Left colon (tissue), 2 donors: ENCODE measurements around the gene DFFB. TPM values are rescaled to one million over a fixed set of nuclear protein-coding genes. Genes with fewer than 3 reads are reported as not detected.
"Not testable (repeated sequence)": the region's sequence is repeated elsewhere in the genome, so short reads cannot be mapped to it uniquely, and the experiment has no call there.

ENCODE experiments used
- ATAC-seq: fragments of 200-7000 bp; cut with Tn5 transposase; one replicate; pipeline ENCODE4 v1.9.1; 2020; ENCODE audit warnings: mild to moderate bottlenecking, moderate library complexity
- DNase-seq, 2 donors: peaks; one replicate each; pipeline ENCODE4 v3.0.0-alpha.2; 2020
- intact Hi-C, 2 donors: fragments of 100-400 bp; cut with DNase I in 1 of 2; cut with micrococcal nuclease in 1 of 2; formaldehyde crosslinking; loops; one replicate each; pipeline versions ENCODE4 v1.11.2 to v1.14.0; 2022; cut with DNase I, micrococcal nuclease
- total RNA-seq, 2 donors: library from RNA; stranded (reverse); fragmentation: NEBNext Ultra II Directional; extraction: Animal tissue kit (Norgen Biotek cat#: 25700); gene quantifications; one replicate each; pipeline ENCODE4 v1.2.1, GENCODE V29; 2021
- donor health status: DM: no; HTN: no; CAD: no.
- donor health status: DM: yes; HTN: yes; CAD: no.

The DFFB gene
- total RNA-seq, 2 donors from 2014 or later = 6.2 to 9.6 TPM

DNA sequence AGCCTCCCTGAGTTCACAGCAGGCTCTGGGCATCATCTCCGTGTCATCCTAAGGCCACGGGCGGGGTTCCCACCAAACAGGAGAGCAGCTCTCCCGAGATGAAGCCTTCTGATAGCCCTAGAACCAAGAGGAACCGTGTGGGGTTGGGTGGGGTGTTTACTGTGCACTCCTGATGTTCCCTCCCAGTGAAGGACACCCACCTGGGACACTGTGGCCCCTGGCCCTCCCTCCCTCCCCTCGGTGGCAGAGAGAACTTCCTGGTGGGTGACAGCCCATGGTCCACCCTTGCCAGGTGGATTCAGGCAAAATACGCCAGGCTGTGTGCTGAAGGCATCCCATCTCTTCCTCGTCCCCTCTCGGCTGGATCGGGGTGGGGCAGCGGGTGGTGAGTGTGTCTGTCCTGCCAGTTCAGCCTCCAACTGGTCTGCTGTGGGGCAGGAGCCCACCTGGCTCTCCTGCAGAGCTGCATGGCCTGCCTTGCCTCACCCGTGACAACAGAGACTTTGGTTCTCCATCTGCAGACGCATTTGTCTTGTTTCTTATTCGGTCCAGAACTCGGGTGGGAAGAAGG, 58.4 kb downstream of the DFFB start:
- intact Hi-C loops = no loop called here
- no peak for ATAC-seq
- no peak for DNase-seq

DNA sequence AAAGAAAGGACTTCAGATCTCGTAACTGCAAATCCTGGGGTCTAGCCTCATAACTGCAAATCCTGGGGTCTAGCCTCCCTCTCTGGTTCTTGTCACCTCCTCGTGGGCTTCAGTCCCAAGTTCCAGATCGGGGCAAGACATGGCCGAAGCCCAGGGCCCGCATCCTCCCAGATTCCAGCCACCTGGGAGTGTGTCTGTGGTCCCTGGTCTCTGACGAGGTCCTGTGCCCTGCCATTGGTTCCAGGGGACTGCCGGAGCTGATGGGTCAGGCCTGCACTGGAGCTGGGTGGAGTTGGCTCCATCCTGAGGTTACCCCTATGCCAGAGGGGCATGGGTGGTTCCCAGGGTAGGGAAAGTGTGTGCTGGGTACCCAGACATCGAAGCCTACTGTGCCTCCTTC, 60.5 kb downstream of the DFFB start:
- intact Hi-C loops = no loop called here
- DNase-seq = no peak
- no peak for ATAC-seq

DNA sequence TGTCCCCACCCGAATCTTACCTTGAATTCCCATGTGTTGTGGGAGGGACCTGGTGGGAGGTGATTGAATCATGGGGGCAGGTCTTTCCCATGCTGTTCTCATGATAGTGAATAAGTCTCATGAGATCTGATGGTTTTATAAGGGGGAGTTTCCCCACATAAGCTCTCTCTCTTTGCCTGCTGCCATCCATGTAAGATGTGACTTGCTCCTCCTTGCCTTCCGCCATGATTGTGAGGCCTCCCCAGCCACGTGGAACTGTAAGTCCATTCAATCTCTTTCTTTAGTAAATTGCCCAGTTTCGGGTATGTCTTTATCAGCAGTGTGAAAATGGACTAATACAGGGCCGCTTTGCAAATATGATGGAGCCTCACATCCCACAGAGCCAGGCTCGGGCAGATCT, 61.1 kb downstream of the DFFB start:
- DNase-seq, intact Hi-C loops, ATAC-seq: not testable (repeated sequence)

DNA sequence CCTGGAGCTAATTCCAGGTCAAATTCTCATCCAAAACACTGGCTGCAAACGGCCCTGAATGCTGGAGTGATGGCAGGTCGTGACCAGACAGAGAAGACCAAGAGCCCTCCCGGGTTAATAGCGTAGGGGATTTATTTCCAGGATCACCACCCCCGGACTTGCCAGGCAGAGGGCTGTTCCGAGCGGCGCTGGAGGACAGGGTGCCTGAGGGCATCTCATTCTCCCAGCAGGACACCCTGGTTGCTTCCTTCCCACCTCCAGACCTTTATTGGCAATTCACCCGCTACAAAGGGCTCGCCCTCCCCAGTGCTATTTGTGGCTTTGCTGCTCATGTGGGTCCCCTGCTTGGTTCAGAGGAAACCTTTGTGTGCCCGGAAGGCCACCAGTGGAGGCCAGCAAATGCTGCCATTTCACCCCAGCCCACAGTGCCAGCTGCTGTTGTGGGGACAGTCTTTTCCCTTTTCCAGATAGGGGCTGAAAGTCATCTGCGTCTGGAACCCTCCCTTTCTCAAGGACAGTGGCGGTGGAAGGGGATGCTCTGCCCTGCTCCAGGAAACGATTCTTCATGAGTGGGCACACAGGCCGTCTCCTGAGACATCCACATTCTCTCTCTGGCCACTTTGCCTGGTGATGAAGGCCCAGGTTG, 61.8 kb downstream of the DFFB start:
- intact Hi-C loops = no loop called here
- ATAC-seq = no peak

DNA sequence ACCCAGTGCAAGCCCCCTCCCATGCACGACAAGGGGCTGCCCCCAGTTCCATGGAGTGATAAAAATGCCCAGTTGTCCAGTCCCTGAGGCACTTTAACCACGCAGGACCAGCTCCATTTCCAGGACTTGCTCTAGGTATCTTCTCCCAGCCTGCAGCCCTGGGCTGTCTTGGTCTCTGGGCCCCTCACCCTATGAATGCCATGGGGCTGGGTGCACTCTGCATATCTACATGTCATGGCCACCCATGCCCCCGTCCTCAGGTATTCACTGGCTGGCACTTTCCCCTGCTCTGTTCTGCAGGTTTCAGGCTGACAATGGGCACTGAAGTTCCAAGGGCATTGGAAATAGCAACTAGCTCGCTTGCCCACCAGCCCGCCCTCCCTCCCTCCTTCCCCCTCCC, 62.4 kb downstream of the DFFB start:
- intact Hi-C loops = no loop called here
- ATAC-seq = no peak

More for the DNA sequence above, 61.8 kb downstream of the DFFB start:
- DNase-seq = no peak

DNA sequence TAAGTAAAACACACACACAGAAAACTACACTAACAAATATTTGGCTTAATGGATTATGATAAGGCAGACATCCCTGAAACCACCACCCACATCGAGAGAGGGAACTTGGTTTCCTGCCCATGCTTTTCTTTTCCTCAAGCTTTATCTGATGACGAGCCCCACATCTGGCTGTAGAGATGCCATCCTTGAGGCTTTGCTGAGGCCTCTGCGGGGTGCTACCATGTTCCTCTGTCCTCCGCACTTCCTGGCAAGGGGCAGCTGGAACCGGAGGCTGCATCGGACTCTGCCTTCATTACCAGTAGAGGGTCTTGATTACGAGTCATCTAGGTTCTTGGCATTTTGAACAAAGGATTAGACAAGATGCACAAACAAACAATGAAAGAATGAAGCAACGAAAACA, 64.5 kb downstream of the DFFB start:
- ATAC-seq (no peak), DNase-seq (no peak)
- intact Hi-C loops = no loop called here

More for the DNA sequence above, 62.4 kb downstream of the DFFB start:
- DNase-seq = no peak

DNA sequence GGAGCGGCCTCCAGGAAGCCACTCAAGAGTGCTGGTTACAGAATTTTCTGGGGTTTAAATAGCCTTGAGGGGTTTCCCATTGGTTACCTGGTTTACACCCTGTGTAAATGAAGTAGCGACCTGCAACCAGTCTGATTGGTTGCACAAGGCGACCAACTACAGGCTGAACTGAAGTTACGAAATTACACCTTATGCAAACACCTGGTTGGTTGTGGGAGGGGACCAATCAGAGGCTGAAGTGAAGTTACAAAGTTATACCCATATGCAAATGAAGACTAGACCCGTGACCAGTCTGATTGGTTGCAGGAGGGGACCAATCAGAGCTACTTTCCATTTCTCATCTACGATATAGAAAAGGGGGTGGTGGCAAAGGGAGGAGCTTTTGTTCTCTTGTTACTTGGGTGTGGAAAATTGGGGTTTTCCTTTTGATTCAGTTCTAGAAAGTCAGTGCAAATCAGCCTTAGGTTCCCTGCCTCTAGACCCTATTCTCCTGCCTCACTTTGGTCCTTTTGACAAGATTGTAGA, 65.0 kb downstream of the DFFB start:
- no peak for DNase-seq
- ATAC-seq = peak; percentile 56
- intact Hi-C loops = no loop called here

DNA sequence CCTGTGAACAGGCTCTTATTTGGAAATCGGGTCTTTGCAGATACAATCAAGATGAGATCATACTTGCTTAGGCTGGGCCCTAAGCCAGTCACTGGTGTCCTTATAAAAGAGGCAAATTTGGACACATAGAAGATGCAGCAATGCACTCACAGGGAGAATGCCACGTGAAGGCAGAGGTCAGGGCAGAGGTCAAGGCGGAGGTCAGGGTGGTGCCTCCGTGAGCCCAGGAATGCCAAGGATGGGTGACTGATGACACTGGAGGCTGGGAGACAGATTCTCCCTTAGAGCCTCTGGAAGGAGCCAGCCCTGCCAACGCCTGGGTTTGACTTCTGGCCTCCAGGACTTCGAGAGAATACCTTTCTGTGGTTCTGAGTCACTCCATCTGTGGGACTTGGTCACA, 65.6 kb downstream of the DFFB start:
- DNase-seq (no peak), ATAC-seq (no peak)
- intact Hi-C loops = no loop called here

DNA sequence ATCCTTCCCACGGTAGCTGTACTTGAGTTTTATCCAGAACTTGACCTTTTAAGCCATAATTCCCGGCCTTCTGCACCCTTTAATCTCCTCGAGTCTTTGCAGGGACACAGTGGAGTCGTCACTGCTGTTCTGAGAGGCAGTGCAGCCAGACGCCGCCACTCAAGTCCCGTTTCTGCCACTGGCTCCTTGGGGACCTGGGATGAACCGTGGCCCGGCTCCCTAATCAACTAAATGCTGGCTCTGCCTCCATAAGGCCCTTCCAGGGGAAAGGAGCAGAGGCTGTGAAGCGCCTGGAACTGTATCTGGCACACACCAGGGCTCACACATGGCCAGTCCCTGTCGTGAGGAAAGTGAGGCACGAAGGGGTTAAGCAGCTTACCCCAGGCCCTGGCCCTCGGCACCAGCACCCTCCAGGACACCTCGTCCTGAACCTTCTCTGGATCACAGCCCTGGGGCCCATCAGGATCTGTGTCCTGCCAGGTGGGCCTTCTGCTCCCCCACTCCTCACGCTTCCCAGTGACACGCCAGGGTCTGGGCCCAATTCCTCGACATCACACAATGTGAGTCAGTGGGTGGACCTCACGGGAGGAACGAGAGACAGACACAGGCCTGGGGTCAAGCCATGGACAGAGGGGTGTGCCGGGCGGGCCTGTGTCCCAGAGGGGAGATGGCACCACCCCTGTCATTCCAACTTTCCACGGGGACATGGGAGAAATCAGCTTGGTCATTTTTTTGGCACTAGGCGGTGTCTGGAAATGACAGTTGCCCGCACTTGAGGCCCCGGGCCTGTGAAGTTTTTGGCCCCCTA, 66.3 kb downstream of the DFFB start:
- intact Hi-C loops = no loop called here
- ATAC-seq (no peak), DNase-seq (no peak)

DNA sequence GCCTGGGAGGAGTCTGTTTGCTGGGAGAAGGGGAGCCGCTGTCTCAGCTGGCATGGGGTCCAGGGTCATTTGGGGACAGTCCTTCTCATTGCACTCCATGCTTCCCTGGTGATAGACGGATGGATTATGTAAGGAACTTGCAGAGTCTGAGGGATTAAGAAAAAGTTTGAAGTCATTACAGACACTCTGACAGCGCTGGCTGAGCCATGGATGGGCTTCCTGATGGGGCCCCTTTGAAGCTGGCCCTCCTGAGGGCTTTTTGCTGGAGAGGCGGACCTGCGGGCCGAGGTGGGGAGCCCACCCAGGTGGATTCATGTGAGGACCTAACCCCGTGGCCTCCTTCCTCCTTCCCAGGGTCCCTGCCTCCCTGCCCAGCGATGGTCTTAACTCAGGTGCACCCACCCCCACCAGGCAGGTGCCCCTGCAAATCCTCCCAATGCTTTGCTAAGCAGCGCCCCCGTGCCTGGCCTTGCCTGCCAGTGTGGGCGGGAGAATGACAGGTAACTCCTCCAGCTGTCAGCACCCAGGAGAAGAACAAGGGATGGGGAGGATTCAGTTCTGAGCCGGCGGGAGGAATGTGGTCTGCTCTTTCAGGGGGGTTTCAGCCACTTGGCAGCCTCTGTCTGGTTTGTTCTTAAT, 67.0 kb downstream of the DFFB start:
- intact Hi-C loops = no loop called here
- DNase-seq (no peak), ATAC-seq (no peak)

DNA sequence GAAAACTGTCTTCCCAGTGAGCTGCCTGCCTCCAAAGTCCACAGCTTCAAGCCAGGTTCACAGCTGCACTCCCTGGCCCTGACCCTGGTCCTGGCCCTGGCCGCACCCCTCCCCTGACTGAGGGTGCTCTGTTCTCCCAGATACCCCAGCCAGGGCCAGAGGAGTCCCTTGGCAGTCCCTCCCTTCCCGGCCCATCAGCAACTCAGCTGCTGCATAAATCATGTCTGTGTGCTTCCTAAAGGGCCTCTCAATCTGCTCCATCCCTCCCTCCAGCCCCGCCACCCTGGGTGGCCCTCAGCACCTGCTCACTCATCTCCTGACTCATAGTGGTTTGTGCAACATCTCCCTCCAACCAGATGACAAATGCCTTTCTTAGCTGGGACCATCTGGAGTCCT, 67.5 kb downstream of the DFFB start:
- intact Hi-C loops = no loop called here
- ATAC-seq (no peak), DNase-seq (no peak)

DNA sequence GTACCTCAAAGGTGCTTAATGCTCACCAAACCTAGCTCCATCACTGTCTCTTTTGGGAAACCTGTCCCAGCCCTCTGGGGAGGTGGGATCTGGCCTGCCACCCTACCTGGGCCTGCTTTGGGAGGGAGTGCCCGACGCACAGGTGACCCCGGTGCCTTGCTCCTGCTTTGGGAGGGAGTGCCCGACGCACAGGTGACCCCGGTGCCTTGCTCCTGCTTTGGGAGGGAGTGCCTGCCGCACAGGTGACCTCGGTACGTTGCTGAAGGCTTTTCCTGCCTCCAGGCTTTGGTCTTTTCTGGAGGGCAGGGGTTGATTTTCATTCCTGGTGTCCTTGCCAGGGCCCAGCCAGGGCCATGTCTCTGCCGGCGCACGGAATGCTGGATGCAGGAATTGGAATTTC, 68.0 kb downstream of the DFFB start:
- intact Hi-C loops = no loop called here
- ATAC-seq (no peak), DNase-seq (no peak)

DNA sequence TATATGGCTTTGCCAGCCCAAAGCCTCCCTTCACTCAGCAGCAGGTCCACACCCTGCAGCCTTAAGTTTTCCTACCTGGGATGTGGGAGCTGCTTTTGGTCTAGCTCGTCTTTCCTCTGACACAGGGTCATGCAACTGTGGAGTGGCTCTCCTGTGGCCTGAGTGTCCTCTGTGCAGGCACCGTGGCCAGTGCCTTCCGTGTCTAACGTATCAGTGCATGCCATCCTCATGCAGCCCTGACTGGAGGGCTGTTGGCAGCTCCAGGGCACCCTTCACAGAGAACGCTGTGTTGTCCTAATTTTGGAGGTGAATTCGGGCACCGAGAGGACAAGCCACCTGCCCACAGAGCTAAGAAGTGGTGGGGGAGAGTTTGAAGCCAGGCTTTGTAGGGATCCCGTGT, 68.5 kb downstream of the DFFB start:
- DNase-seq (no peak), ATAC-seq (no peak)
- intact Hi-C loops = no loop called here

DNA sequence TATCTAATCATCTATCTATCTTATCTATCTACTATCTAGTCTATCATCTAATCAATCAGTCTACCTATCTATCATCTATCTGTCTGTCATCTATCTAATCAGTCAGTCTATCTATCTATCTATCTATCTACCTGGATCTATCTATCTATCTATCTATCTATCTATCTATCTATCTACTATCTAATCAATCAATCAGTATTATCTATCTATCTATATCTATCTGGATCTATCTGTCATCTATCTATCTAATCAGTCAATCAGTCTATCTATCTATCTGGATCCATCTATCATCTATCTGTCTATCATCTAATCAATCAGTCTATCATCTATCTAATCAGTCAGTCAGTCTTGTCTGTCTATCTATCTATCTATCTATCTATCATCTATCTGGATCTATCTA, 69.7 kb downstream of the DFFB start:
- intact Hi-C loops = no loop called here
- no peak for ATAC-seq
- no peak for DNase-seq

DNA sequence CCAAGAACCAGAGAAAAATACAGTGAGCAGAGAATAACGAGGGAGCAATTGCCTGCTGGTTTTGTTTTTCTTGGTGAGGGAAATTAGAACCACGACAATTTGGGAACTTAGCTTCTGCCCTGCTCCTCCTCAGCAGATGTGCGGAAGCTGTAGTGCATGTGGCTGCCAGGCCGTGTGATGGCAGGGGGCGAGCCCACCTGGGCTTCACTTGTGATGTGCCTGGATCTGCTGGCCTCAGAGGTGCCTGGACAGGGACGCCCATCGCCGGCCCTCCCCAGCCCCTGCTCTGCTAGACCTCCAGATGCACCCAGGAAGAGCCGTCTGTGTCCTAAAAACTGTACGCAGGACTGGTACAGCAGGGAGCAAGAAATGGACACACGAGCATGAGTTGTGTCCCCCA, 71.3 kb downstream of the DFFB start:
- no peak for DNase-seq
- ATAC-seq = no peak
- intact Hi-C loops = no loop called here

DNA sequence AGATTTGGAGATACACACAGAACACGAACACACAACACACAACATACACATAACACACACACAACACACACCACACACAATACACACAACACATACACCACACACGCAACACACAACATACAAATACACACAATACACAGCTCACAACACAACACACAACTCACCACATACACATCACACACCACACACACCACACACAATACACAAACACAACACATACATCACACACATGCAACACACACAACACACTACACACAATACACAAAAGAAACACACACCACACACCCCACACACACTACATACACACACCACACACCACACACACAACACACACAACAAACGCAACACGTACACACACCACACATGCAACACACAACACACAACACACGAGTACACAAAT, 71.8 kb downstream of the DFFB start:
- no peak for ATAC-seq
- no peak for DNase-seq
- intact Hi-C loops = no loop called here

DNA sequence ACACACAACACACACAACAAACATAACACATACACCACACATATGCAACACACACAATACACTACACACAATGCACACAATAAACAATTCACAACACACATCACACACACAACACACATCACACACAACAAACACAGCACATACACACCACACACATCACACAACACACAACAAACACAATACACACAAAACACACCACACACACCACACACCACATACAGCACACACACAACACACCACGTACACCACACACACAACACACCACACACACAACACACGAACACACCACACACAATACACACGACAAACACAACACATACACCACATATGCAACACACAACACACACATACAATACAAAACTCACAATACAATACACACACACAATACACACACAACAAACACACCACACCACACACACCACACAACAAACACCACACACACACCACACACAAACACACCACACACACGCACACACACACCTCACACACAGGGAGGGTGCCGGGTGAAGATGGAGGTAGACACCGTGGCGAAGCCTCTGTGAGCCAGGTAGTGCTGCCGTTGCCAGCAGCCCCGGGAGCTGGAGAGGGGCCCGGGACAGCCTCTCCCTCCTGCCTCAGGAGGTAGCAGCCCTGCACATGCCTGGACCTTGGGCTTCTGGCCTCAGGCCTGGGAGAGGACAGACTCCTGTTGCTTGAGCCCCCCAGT, 73.2 kb downstream of the DFFB start:
- intact Hi-C loops = no loop called here
- no peak for DNase-seq
- no peak for ATAC-seq

DNA sequence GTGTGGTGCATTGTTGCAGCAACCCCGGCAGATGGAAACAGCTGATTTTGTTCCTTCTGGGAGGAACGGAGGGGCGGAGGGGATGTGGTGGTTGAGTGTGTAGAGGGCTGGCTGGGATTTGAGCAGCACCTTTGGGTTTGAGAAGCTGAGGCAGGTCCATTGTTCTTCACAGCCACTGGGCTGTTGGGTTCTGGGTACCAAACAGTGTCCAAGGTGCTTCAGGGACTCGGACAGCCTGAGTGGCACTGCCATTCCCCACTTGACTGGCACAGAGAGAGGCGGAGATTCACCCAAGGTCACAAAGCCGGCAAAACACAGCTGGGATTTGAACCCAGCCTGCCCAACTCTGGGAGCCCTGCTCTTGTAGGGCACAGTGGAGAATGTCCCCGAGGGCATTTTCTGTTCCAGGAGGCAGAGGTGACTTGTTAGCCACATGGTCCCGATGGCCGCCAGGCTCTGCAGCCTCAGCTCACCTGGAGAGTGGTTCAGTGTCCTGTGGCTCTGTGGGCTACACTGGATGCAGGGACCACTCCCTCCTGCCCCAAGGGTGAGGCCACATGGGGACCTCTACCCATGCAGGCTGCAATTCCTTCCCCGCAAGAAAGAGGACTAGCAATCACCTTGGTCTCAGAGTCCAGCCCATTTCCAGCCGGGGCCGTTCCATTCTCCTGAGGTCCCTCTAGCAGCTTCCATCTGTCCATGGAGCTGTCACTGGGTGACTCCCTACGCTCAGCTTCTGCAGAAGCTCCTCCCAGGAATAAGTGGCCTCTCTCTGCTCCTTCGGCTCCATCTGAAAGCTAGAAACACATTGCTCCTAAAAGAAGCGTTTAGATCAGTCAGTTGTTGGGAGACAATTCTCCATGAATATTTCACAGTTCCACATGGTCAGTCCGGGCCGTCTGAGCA, 74.0 kb downstream of the DFFB start:
- no peak for DNase-seq
- intact Hi-C loops = no loop called here
- no peak for ATAC-seq
